AG10803 (cell line): ENCODE results near the gene SMOC1.

Experiments
- DNase-seq: peaks from one replicate; pipeline ENCODE4 v3.0.0; 2010; ENCODE audit warnings: low read depth
- H3K4me3 ChIP-seq: 2 replicates; pipeline ENCODE4 v1.5.1; 2011; ENCODE audit warnings: mild to moderate bottlenecking, low read length, control low read depth
- CTCF ChIP-seq: conservative IDR thresholded peaks from 2 replicates; pipeline ENCODE4 v1.5.1; 2011; ENCODE audit warnings: mild to moderate bottlenecking, low read length, control low read depth, inconsistent platforms

Gene SMOC1

GRCh38 chr14:69979882-69980281 is 100.7 kb downstream of the SMOC1 start:
- no peak overlapping the region for H3K4me3 ChIP-seq
- no peak for DNase-seq
- TF ChIP-seq CTCF: no peak

- no peak overlapping the region for H3K4me3 ChIP-seq
- no peak for TF ChIP-seq CTCF
- DNase-seq: no peak
Measured at GRCh38 chr14:69980457-69981425, 101.5 kb downstream of the SMOC1 start.

DNA sequence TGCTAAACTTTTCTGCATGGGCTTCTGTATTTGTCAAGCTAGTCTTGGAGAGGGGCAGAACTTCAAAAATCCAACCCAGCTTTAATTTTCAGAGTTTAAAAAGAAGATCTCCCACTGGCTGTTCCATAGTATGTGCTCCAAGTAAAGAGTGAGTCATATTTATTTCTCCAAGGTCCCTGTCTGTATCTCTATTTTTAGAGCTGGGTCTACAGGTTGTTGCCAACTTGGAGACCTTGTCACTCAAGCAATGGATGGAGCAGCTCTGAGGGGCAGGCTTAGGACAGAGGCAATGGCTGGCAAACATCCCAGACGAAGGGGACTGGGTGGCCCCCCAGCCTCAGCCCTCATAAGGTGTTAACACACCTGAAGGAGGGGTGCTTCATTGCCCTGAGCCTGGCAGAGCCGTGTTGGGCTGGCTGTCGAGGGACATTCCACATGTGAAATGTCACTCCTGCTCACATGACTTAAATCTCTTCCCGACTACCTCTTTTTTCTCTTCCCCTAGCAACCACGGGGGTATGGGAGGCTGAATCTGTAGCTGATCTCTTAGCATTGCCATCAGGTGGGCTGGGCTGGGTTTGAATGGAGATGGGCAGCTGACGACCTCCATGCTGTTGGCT is 103.1 kb downstream of the SMOC1 start:
- no peak for TF ChIP-seq CTCF
- no peak overlapping the region for H3K4me3 ChIP-seq
- DNase-seq: no peak

DNA sequence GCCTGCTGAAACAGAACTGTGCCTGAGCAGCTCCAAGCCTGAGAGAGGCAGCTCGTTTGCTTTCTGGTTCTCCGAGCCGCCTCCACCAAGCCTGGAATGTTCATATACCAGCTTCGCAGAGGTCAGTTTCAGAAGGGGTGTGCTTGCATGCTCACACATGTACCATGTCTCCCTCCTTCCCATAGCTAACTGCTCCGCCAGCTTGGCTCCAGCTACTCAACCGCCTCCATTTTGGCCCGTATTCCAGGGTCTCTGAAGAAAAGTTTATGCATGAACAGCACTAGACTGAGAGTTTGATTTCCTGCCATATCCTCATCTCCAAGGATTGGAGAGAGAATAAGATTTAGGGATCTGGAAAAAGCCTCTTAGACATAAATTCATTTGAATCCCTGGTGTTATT is 103.7 kb downstream of the SMOC1 start:
- TF ChIP-seq CTCF: no peak
- no peak for DNase-seq
- H3K4me3 ChIP-seq: no peak overlapping the region

- DNase-seq: no peak
- no peak overlapping the region for H3K4me3 ChIP-seq
- no peak for TF ChIP-seq CTCF
Measured at GRCh38 chr14:69983317-69983716, 104.1 kb downstream of the SMOC1 start.

DNA sequence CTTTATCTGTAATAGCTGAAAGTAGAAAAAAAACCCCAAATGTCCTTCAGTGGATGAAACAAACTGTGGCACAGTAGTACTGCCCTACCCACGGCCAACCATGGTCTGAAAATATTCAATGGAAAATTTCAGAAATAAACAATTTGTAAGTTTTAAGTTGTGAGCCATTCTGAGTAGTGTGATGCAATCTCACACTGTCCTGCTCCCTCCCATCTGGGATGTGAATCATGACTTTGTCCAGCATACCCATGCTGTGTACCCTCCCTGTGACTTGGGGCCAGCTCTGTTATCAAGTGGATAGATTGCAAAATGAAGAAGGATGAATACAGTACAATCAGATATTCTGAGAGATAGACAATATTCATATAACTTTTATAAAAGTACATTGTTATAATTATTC is 106.2 kb downstream of the SMOC1 start:
- TF ChIP-seq CTCF: no peak
- DNase-seq: peak; percentile 25
- no peak overlapping the region for H3K4me3 ChIP-seq

DNA sequence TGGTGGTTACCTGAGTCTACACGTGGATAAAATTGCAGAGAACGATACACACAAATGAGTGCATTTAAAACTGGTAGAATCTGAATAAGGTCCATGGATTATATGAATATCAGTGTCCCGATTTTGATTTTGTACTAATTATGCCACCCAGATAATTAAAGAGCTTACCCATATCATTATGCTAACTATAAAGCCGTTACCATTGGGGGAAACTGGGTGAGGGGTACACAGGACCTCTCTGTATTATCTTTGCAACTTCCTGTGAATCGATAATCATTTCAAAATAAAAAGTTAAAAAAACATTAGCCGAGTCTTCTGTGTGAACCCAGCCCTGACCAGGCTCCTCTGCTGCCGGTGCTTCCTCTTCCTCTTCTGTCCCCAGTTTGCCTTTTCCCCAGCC is 107.1 kb downstream of the SMOC1 start:
- H3K4me3 ChIP-seq: no peak overlapping the region
- TF ChIP-seq CTCF: no peak
- no peak for DNase-seq
